K562 (cell line): ENCODE data around the gene DOK1.

Experiments
- CEBPB ChIP-seq: fragments of 450-650 bp; IDR thresholded peaks from 2 replicates; pipeline ENCODE4 v1.6.1; 2016; ENCODE audit warnings: missing genetic modification characterization, missing compliant biosample characterization
- CHD2 ChIP-seq: IDR thresholded peaks from 2 replicates; pipeline ENCODE4 v1.6.1; 2011; ENCODE audit warnings: low read depth, low read length
- PHF8 ChIP-seq: fragments of 200-600 bp; sonication (generic); IDR thresholded peaks from 2 replicates; pipeline ENCODE4 v1.6.1; 2012; ENCODE audit warnings: mixed run types, mild to moderate bottlenecking, inconsistent platforms, low read length, moderate library complexity, borderline replicate concordance
- POLR2A ChIP-seq: fragments of 450-650 bp; conservative IDR thresholded peaks from 2 replicates; pipeline ENCODE4 v1.6.1; 2016
- ZBTB7A ChIP-seq: IDR thresholded peaks from 2 replicates; pipeline ENCODE4 v1.6.1; 2011; ENCODE audit warnings: low read depth, mild to moderate bottlenecking, low read length, moderate library complexity, borderline replicate concordance; ENCODE audit not compliant: control insufficient read depth
- ZNF274 ChIP-seq: IDR thresholded peaks from 2 replicates; pipeline ENCODE4 v1.6.1; 2011; ENCODE audit warnings: low read depth, mild to moderate bottlenecking, low read length, moderate library complexity, borderline replicate concordance
- TF ChIP-seq, protein P1 (sequence below): fragments of 450-650 bp; formaldehyde crosslinking; IDR thresholded peaks from 2 replicates; pipeline ENCODE4 v1.4.0; 2022; ENCODE audit warnings: missing genetic modification characterization
- TF ChIP-seq, protein P2 (sequence below): fragments of 250-450 bp; sonication (Bioruptor Pico); IDR thresholded peaks from 2 replicates; pipeline ENCODE4 v1.4.0; 2020

DNA sequence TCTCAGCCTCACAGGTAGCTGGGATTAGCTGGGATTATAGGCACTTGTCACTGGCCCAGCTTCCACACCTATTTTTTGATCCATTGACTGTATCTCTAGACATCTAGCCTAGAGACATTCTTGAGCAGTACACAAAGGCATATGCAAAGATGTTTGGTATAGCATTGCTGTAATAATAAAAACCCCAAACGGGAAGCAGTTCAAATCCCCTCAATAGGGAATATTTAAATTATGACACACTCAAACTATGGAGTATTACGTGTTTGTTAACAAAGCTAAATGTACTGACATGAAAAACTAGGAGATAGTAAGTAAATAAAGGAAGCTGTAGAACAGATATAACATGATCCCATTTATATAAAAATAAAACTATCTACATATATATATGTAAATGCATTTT lies 27.7 kb downstream of the DOK1 start:
- no peak for TF ChIP-seq CHD2
- TF ChIP-seq CEBPB (tag), result no peak
- TF ChIP-seq, protein P1, sequence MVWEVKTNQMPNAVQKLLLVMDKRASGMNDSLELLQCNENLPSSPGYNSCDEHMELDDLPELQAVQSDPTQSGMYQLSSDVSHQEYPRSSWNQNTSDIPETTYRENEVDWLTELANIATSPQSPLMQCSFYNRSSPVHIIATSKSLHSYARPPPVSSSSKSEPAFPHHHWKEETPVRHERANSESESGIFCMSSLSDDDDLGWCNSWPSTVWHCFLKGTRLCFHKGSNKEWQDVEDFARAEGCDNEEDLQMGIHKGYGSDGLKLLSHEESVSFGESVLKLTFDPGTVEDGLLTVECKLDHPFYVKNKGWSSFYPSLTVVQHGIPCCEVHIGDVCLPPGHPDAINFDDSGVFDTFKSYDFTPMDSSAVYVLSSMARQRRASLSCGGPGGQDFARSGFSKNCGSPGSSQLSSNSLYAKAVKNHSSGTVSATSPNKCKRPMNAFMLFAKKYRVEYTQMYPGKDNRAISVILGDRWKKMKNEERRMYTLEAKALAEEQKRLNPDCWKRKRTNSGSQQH (CRISPR knock-in tag), result no peak
- TF ChIP-seq PHF8, result no peak
- TF ChIP-seq, protein P2, sequence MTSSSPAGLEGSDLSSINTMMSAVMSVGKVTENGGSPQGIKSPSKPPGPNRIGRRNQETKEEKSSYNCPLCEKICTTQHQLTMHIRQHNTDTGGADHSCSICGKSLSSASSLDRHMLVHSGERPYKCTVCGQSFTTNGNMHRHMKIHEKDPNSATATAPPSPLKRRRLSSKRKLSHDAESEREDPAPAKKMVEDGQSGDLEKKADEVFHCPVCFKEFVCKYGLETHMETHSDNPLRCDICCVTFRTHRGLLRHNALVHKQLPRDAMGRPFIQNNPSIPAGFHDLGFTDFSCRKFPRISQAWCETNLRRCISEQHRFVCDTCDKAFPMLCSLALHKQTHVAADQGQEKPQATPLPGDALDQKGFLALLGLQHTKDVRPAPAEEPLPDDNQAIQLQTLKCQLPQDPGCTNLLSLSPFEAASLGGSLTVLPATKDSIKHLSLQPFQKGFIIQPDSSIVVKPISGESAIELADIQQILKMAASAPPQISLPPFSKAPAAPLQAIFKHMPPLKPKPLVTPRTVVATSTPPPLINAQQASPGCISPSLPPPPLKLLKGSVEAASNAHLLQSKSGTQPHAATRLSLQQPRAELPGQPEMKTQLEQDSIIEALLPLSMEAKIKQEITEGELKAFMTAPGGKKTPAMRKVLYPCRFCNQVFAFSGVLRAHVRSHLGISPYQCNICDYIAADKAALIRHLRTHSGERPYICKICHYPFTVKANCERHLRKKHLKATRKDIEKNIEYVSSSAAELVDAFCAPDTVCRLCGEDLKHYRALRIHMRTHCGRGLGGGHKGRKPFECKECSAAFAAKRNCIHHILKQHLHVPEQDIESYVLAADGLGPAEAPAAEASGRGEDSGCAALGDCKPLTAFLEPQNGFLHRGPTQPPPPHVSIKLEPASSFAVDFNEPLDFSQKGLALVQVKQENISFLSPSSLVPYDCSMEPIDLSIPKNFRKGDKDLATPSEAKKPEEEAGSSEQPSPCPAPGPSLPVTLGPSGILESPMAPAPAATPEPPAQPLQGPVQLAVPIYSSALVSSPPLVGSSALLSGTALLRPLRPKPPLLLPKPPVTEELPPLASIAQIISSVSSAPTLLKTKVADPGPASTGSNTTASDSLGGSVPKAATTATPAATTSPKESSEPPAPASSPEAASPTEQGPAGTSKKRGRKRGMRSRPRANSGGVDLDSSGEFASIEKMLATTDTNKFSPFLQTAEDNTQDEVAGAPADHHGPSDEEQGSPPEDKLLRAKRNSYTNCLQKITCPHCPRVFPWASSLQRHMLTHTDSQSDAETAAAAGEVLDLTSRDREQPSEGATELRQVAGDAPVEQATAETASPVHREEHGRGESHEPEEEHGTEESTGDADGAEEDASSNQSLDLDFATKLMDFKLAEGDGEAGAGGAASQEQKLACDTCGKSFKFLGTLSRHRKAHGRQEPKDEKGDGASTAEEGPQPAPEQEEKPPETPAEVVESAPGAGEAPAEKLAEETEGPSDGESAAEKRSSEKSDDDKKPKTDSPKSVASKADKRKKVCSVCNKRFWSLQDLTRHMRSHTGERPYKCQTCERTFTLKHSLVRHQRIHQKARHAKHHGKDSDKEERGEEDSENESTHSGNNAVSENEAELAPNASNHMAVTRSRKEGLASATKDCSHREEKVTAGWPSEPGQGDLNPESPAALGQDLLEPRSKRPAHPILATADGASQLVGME (CRISPR knock-in tag), result no peak
- TF ChIP-seq ZBTB7A, result no peak
- no peak for TF ChIP-seq ZNF274
- no peak for TF ChIP-seq POLR2A
